T-helper 1 cell treated with Interleukin-12 subunit alpha and Interleukin-12 subunit beta and Interleukin-4 antibody, amounts not matched to agents 30 ng/mL and 1 ng/mL, for 36 hours (primary cell): ENCODE measurements around the gene SNAPIN. TPM values are rescaled to one million over a fixed set of nuclear protein-coding genes. Genes with fewer than 3 reads are reported as not detected.
"Not testable (repeated sequence)": the region's sequence is repeated elsewhere in the genome, so short reads cannot be mapped to it uniquely, and the experiment has no call there.

Experiments used
- intact Hi-C: fragments of 100-400 bp; cut with micrococcal nuclease; formaldehyde crosslinking; loops from one replicate; pipeline ENCODE4 v1.15.1; 2024
- total RNA-seq: library from RNA; stranded (reverse); gene quantifications from 2 replicates; pipeline ENCODE4 v1.2.3, GENCODE V29; 2022

Gene SNAPIN
- total RNA-seq, 1 donor from 2014 or later, result 36.2 TPM

DNA sequence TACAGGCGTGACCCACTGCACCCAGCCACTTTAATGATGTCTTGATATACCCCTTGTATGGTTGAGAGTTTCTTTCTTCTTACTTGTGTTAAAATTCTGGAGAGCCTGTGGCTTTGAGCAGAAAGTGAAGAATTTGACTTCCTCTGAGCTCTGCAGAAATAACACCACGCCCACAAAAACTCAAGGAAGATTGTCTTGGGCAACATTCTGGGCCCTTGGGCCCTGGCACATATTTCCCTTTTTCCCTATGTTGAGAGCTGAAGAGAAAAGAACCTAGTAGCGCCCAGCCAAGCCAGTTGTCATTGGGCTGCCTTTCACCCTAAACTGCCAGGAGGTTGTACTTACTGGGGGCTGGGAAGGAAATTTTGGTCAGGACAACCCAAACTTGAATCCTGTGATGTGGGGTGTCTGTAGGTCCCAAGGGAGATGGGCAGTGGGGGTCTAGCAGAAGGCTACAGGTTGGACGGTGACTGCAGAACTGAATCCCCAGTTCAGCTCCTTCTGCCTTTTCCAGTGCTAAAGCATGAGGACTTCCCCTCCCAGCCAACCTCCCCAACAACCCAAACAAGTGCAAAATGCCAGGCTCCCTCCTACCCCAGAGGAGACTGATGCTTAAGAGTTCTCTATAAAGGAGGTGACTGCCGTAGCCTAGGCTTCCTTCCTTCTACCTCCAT, 11.7 kb upstream of the SNAPIN start:
- intact Hi-C loops, result no loop called here

DNA sequence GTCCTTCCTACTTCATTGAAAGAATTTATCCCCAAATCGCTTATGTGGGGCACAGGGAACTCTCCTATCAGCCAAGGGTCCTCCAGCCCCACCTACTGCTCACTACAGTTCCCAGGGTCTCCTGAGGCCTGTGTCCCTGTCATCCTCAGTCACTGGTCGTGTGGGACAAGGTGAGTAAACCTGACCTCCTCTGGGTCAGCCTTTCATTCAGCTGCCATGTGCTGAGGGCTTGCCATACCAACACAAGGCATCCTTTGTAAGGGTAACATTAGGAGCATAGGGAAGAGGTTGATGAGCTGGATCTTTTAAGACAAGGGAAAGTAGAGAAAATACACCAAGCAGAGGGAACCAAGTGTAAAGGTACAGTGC, 11.2 kb upstream of the SNAPIN start:
- intact Hi-C loops, result no loop called here

- intact Hi-C loops, result no loop called here
Observed at GRCh38 chr1:153648000-153648643, 10.4 kb upstream of the SNAPIN start.

GRCh38 chr1:153649137-153649862, 9.2 kb upstream of the SNAPIN start:
- intact Hi-C loops, result no loop called here

DNA sequence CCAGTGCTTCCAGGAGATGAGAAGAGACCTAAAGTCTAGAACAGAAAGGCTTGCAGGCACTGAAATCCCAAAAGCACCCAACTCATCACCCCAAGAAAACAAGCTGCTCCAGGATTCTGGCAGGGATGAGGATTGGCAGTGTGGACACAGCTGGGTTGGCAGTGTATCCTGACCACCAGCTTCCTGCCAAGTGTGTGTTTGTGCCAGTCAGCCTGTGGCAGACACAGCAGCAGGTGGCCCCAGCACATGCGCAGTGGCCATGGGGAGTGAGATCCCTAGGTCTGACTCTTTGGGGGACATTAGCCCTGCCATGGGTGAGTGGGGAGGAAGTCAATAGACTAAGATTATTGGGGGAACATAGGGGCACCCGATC, 8.7 kb upstream of the SNAPIN start:
- intact Hi-C loops, result no loop called here

- intact Hi-C loops, result no loop called here
Observed at GRCh38 chr1:153651771-153652170, 6.7 kb upstream of the SNAPIN start.

GRCh38 chr1:153652805-153653500, 5.5 kb upstream of the SNAPIN start:
- intact Hi-C loops, result no loop called here

- intact Hi-C loops, result loop anchor here (5.0 kb wide), 2 partner anchors 267 to 302 kb away; partner anchors contain the start of genes CRTC2 and GATAD2B
Observed at GRCh38 chr1:153655333-153655732, 3.2 kb upstream of the SNAPIN start.

GRCh38 chr1:153659175-153659534, 652 bp downstream of the SNAPIN start:
- intact Hi-C loops, result loop anchor here (5.0 kb wide), 2 partner anchors 263 to 298 kb away; partner anchors contain the start of genes CRTC2 and GATAD2B

- intact Hi-C loops, result loop anchor here (5.0 kb wide), 2 partner anchors 263 to 298 kb away; partner anchors contain the start of genes CRTC2 and GATAD2B
Observed at GRCh38 chr1:153659656-153660055, 1.2 kb downstream of the SNAPIN start.

DNA sequence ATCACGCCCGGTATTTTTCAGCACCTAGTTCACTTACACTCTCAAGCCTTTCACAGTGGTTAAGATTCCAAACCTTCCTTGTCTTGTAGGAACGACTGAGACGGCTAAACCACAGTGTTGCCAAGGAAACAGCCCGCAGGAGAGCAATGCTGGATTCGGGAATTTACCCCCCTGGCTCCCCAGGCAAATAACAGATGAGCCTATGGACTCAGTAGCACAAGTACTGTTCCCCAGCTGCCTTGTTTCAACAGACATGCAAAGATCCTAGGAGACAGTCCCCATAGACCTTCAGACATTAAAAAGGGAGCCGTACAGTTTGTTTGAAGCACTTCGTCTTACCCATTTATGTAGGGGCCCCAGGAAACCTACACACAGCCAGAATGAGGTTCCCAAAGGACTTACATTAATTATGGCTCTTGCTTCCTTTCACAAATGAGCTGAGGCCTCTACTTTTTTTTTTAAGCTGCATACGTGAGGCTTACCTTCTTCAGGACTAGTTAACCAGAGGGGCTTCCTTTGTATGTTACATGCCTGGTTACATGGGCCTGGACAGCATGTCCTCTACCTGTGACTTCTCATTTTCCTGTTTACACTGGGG, 2.7 kb downstream of the SNAPIN start:
- intact Hi-C loops, result no loop called here

DNA sequence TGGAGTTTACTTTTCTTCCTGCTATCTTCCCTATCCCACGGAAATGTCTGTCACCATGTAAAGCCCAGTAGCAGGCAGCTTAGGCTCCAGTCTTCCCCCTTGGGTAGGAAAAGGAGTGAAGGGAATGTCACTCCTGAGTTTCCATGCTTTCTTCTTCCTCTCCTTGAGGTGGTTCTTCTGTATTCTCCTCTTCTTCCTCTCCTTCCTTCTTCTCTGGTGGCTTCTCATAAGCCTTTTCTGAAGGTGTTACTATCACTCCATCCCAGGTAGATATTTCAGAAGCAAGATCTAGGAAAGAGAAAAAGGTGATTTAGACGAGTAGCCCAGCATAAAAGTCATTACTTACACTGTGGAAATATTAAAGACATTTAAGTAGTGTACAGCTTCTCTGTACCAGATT, 3.8 kb downstream of the SNAPIN start:
- intact Hi-C loops, result no loop called here

GRCh38 chr1:153663211-153663610, 4.7 kb downstream of the SNAPIN start:
- intact Hi-C loops, result no loop called here

GRCh38 chr1:153667439-153667838, 8.9 kb downstream of the SNAPIN start:
- intact Hi-C loops, result no loop called here

DNA sequence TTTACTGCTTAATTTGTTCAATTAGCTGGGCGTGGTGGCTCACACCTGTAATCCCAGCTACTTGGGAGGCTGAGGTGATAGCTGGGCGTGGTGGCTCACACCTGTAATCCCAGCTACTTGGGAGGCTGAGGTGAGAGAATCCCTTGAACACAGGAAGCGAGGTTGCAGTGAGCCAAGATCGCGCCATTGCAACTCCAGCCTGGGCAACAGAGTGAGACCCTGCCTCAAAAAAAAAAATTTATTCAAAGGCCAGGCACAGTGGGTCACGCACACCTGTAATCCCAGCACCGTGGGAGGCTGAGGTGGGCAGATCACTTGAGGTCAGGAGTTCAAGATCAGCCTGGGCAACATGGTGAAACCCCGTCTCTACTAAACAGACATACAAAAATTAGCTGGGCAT, 10.2 kb downstream of the SNAPIN start:
- intact Hi-C loops, result not testable (repeated sequence)

GRCh38 chr1:153669606-153670005, 11.1 kb downstream of the SNAPIN start:
- intact Hi-C loops, result loop anchor here (2.0 to 5.0 kb wide), 4 partner anchors 159 to 658 kb away; partner anchors contain the start of genes ATP8B2 and UBAP2L

- intact Hi-C loops, result loop anchor here (2.0 to 5.0 kb wide), 4 partner anchors 160 to 657 kb away; partner anchors contain the start of genes ATP8B2 and UBAP2L
Observed at GRCh38 chr1:153670257-153670858, 11.9 kb downstream of the SNAPIN start.

DNA sequence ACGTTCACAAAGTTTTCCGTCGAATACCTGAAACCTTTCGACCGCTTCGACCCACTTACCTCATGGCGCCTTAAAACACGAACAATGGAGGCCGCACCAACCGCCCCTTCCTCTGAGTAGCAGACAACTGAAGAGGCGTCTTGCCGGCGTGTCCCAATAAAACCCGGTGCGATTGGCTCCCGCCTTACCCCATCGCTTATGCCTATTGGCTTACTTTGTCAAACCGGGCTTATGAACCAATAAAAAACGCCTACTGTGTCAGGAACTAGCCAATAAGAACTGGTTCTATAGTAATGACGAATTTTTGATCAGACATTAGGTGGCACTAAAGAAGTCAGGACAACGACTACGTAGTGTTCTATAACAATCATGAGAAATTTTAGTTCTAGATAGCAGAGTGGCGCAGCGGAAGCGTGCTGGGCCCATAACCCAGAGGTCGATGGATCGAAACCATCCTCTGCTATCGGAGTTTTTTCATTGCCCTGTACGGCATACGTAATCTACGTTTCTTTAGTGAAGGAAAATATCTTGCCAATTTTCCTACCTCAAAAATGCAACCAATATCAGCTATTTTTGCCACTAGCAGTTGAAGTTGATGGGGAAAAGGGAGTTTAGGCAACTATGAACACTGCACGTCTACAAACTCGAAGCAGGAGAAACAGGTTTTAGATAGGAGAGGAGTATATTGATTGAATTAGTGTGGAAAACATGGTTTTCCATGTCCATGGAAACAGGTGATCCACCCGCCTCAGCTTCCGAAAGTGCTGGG, 12.5 kb downstream of the SNAPIN start, which contains the start of gene ILF2:
ILF2 (minus strand) TSS at position 135 of the 769 bp plus-strand sequence; CDS start at position 64, 71 bp downstream.
- intact Hi-C loops, result loop anchor here (1.0 to 5.0 kb wide), 17 partner anchors 13 to 656 kb away; partner anchors contain the start of genes ATP8B2, CHTOP, CREB3L4 and HAX1

- intact Hi-C loops, result loop anchor here (1.0 to 5.0 kb wide), 17 partner anchors 13 to 656 kb away; partner anchors contain the start of genes ATP8B2, CHTOP, CREB3L4 and HAX1
Observed at GRCh38 chr1:153671628-153672353, 13.3 kb downstream of the SNAPIN start.
